Neutrophil (primary cell): Measurements from ENCODE around the gene PET100.

Experiments used
- H3K27ac ChIP-seq: fragments of 200-600 bp; sonication (generic); 2 replicates; pipeline ENCODE4 v1.5.1; 2016; ENCODE audit warnings: mild to moderate bottlenecking, moderate library complexity
- H3K27me3 ChIP-seq: fragments of 200-600 bp; sonication (generic); 2 replicates; pipeline ENCODE4 v1.6.0; 2016; ENCODE audit warnings: mild to moderate bottlenecking
- H3K36me3 ChIP-seq: fragments of 200-600 bp; sonication (generic); 2 replicates; pipeline ENCODE4 v1.5.1; 2017
- H3K4me1 ChIP-seq, 2 experiments: fragments of 200-600 bp in 1 of 2; sonication (generic) in 1 of 2; 1 replicate in 1 of 2; 2 replicates in 1 of 2; pipeline versions ENCODE4 v1.5.1 to v1.6.1; 2013 to 2016; ENCODE audit warnings: low read depth in 1 of 2, low read length in 1 of 2, mild to moderate bottlenecking in 1 of 2, moderate library complexity in 1 of 2; ENCODE audit not compliant: control insufficient read depth in 1 of 2, insufficient read depth in 1 of 2
- H3K4me3 ChIP-seq, 2 experiments: fragments of 200-600 bp in 1 of 2; sonication (generic) in 1 of 2; 1 replicate in 1 of 2; 2 replicates in 1 of 2; pipeline ENCODE4 v1.5.1; 2013 to 2016; ENCODE audit warnings: low read depth in 1 of 2, low read length in 1 of 2, mild to moderate bottlenecking in 1 of 2, moderate library complexity in 1 of 2
- H3K9me3 ChIP-seq: fragments of 200-600 bp; sonication (generic); 2 replicates; pipeline ENCODE4 v1.5.1; 2016
- CTCF ChIP-seq: fragments of 200-600 bp; sonication (generic); IDR thresholded peaks from 2 replicates; pipeline ENCODE4 v1.5.1; 2016; ENCODE audit warnings: antibody characterized with exemption

Gene PET100

GRCh38 chr19:7658219-7658686 is 28.7 kb downstream of the PET100 start:
- H3K27ac ChIP-seq, result peak overlapping the region; percentile 91
- no peak for TF ChIP-seq CTCF
- H3K4me1 ChIP-seq, result peaks cover 60 to 64% of the 10 kb centered on the region in 2 experiments
- peak overlapping the region; percentile 48 to 55 for H3K4me3 ChIP-seq
- no peaks in the 10 kb centered on the region for H3K9me3 ChIP-seq
- H3K27me3 ChIP-seq, result no peaks in the 10 kb centered on the region
- H3K36me3 ChIP-seq, result no peaks in the 10 kb centered on the region

GRCh38 chr19:7661744-7662538 is 32.3 kb downstream of the PET100 start:
- no peak for TF ChIP-seq CTCF
- no peaks in the 10 kb centered on the region for H3K9me3 ChIP-seq
- no peaks in the 10 kb centered on the region for H3K27me3 ChIP-seq

GRCh38 chr19:7662657-7663056 is 33.1 kb downstream of the PET100 start:
- no peaks in the 10 kb centered on the region for H3K27me3 ChIP-seq
- no peak for TF ChIP-seq CTCF
- no peak overlapping the region for H3K27ac ChIP-seq
- no peak overlapping the region for H3K4me3 ChIP-seq
- H3K4me1 ChIP-seq, result peaks cover 16 to 29% of the 10 kb centered on the region in 2 experiments
- no peaks in the 10 kb centered on the region for H3K36me3 ChIP-seq
- H3K9me3 ChIP-seq, result no peaks in the 10 kb centered on the region

More at GRCh38 chr19:7661744-7662538, 32.3 kb downstream of the PET100 start:
- Histone ChIP-seq H3K4me3 (no peak overlapping the region), H3K36me3 (no peaks in the 10 kb centered on the region), H3K27ac (no peak overlapping the region), H3K4me1 (peaks cover 23 to 36% of the 10 kb centered on the region in 2 experiments)

GRCh38 chr19:7663706-7664105 is 34.1 kb downstream of the PET100 start:
- H3K4me1 ChIP-seq, result peaks cover 13 to 28% of the 10 kb centered on the region in 2 experiments
- no peaks in the 10 kb centered on the region for H3K36me3 ChIP-seq
- H3K4me3 ChIP-seq, result no peak overlapping the region
- H3K9me3 ChIP-seq, result no peaks in the 10 kb centered on the region
- H3K27me3 ChIP-seq, result no peaks in the 10 kb centered on the region
- no peak overlapping the region for H3K27ac ChIP-seq
- no peak for TF ChIP-seq CTCF

GRCh38 chr19:7665076-7665475 is 35.5 kb downstream of the PET100 start:
- Histone ChIP-seq H3K27ac (no peak overlapping the region), H3K9me3 (no peaks in the 10 kb centered on the region), H3K4me1 (peaks cover 20 to 30% of the 10 kb centered on the region in 2 experiments), H3K36me3 (no peaks in the 10 kb centered on the region), H3K4me3 (no peak overlapping the region), H3K27me3 (no peaks in the 10 kb centered on the region)
- TF ChIP-seq CTCF, result no peak
